Heart right ventricle (tissue), 16 donors: ENCODE results near the gene RAB6B. TPM values are rescaled to one million over a fixed set of nuclear protein-coding genes. Genes with fewer than 3 reads are reported as not detected.

ENCODE experiments used
- ATAC-seq, 8 donors: fragments of 200-7000 bp; cut with Tn5 transposase; one replicate each; pipeline ENCODE4 v1.9.1; 2020; ENCODE audit warnings: mild to moderate bottlenecking in 8 of 8, moderate library complexity in 8 of 8, moderate number of reproducible peaks in 1 of 8
- DNase-seq, 2 donors: peaks; one replicate each; pipeline ENCODE4 v3.0.0-alpha.2; 2020
- H3K27ac ChIP-seq, 10 donors: fragments of 200-600 bp; sonication (generic) in 2 of 10; one replicate each; pipeline versions ENCODE4 v1.5.0 to v1.8.0; 2020 to 2022; ENCODE audit warnings: mild to moderate bottlenecking in 3 of 10
- H3K27me3 ChIP-seq, 7 donors: fragments of 200-600 bp; one replicate each; pipeline ENCODE4 v1.8.0; 2021 to 2022; ENCODE audit warnings: mild to moderate bottlenecking in 2 of 7
- H3K36me3 ChIP-seq, 9 donors: fragments of 200-600 bp; sonication (generic) in 1 of 9; one replicate each; pipeline versions ENCODE4 v1.5.0 to v1.8.0; 2020 to 2022; ENCODE audit warnings: mild to moderate bottlenecking in 2 of 9
- H3K4me1 ChIP-seq, 9 donors: fragments of 200-600 bp; sonication (generic) in 1 of 9; one replicate each; pipeline versions ENCODE4 v1.5.0 to v1.8.0; 2020 to 2022; ENCODE audit warnings: mild to moderate bottlenecking in 4 of 9
- H3K4me3 ChIP-seq, 10 donors: fragments of 200-600 bp; sonication (generic) in 2 of 10; one replicate each; pipeline versions ENCODE4 v1.5.0 to v1.8.0; 2020 to 2022; ENCODE audit warnings: mild to moderate bottlenecking in 7 of 10, moderate library complexity in 2 of 10
- H3K9me3 ChIP-seq, 11 donors: fragments of 200-600 bp in 10 of 11; sonication (generic) in 2 of 11; one replicate each; pipeline versions ENCODE4 v1.5.0 to v1.8.0; 2013 to 2022; ENCODE audit warnings: mild to moderate bottlenecking in 2 of 11, control low read depth in 1 of 11, moderate library complexity in 1 of 11
- CTCF ChIP-seq, 9 donors: fragments of 200-600 bp; sonication (generic) in 2 of 9; IDR thresholded peaks; one replicate each; pipeline versions ENCODE4 v1.5.0 to v1.8.0; 2021 to 2022; ENCODE audit warnings: antibody characterized with exemption in 9 of 9, mild to moderate bottlenecking in 5 of 9, moderate library complexity in 1 of 9
- WGBS, 2 donors: extraction: QIAGEN DNeasy Blood & Tissue Kit; methylation state at CpG; one replicate each; pipeline ENCODE4 v1.1.7; 2013; ENCODE audit warnings: inconsistent platforms in 1 of 2; 5-methylcytosine and 5-hydroxymethylcytosine counted together
- intact Hi-C, 10 donors: fragments of 100-400 bp; cut with DNase I; formaldehyde crosslinking; loops; one replicate each; pipeline versions ENCODE4 v1.11.1 to v1.14.2; 2022
- polyA plus RNA-seq, 2 donors: library from polyadenylated mRNA; stranded (reverse); fragments of 200-250 nt; gene quantifications; one replicate each; pipeline ENCODE4 v1.2.3, GENCODE V29; 2013
- total RNA-seq, 10 donors: library from RNA; stranded (reverse); fragmentation: NEBNext Ultra II Directional in 3 of 10; extraction: Animal tissue kit (Norgen Biotek cat#: 25700) in 3 of 10; gene quantifications; one replicate each; pipeline versions ENCODE4 v1.2.1 to v1.2.4, GENCODE V29; 2021 to 2023
- donor health status: Arrhythmogenic right ventricular cardiomyopathy.
- donor health status: ischemic (EF 13 %, LVEDD 7.1; RV severe dilation, severe dysfunction).
- donor health status: healthy with polysubstance abuse.
- donor health status: DM: no; HTN: yes; CAD: no.
- donor health status: DM: no; HTN: no; CAD: no.
- donor health status: ischemic (EF 25% LVEDD 6.9; RV normal size, moderate dysfunction).
- donor health status: ischemic (EF 25% LVEDD 5.7; RV mildly dilated, moderate dysfunction).
- donor health status: healthy.
- donor health status: DM: yes; HTN: yes; CAD: no.
- donor health status: Ischemic cardiomyopathy.
- donor health status: ischemic (EF 35%, LVEDD 5.7; RV mildly dilated, moderate dysfunction).
- donor health status: nonischemic (EF 11% LVEDD 7.7; RV severe dilation, severe dysfunction).
- donor health status: DM: yes; HTN: yes; CAD: no.
- donor health status: PGD.
- donor health status: ischemic (EF 29% LVEDD 5.4; RV normal size, mild dysfunction).
- donor health status: nonischemic (EF 23%, LVEDD 6.1; RV moderate dilation, normal function).

Gene RAB6B
- total and polyA plus RNA-seq, 12 donors: 7.0 to 73.8 (median 44.2) TPM

DNA sequence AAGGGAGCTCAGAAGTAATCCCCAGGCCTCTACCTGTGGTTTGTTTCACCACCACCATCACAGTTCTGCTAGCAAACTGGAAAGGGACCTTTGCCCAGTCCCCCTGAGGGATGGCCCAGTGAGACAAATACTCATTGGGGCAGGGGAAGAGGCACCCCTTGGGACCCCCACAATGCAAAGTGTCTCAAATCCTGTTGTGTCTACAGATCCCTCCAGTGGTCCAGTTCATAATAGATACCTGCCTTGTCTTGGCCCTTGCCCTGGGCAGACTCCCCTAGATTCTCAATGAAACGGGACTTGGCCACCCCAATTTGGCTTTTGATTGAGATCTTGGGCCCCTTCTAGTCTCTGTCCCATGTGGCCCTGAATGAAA, 43.8 kb upstream of the RAB6B start:
- H3K27me3 ChIP-seq: no peaks in the 10 kb centered on the region
- H3K4me1 ChIP-seq: peaks cover 8 to 28% (median 16%) of the 10 kb centered on the region in 9 donors
- no peak overlapping the region for H3K27ac ChIP-seq
- H3K4me3 ChIP-seq: no peak overlapping the region
- no peak for ATAC-seq
- TF ChIP-seq CTCF (IDR thresholded peaks at IDR 0.05): no peak
- no peaks in the 10 kb centered on the region for H3K36me3 ChIP-seq
- no peak for DNase-seq
- no peaks in the 10 kb centered on the region for H3K9me3 ChIP-seq
- 86 to 96% methylated on average over 1 of the region's 1 CpG for WGBS, 2 donors
- intact Hi-C loops: loop anchor here in 6 of 10 donors (5.0 to 10.0 kb wide), 5 partner anchors 95 to 545 kb away; partner anchors contain the start of genes ANAPC13 (in 1 of the 6) and CEP63 (in 1 of the 6)

GRCh38 chr3:133938770-133939462, 43.2 kb upstream of the RAB6B start:
- DNase-seq: no peak
- Histone ChIP-seq H3K36me3 (no peaks in the 10 kb centered on the region), H3K4me1 (peaks cover 3 to 23% (median 11%) of the 10 kb centered on the region in 9 donors), H3K27me3 (no peaks in the 10 kb centered on the region), H3K27ac (no peak overlapping the region), H3K9me3 (no peaks in the 10 kb centered on the region), H3K4me3 (no peak overlapping the region)
- 81 to 90% methylated on average over 2 of the region's 2 CpGs for WGBS, 2 donors
- ATAC-seq: peak in 4 of 8 donors; percentile 29 to 54 (median 44)
- intact Hi-C loops: loop anchor here in 6 of 10 donors (5.0 to 10.0 kb wide), 5 partner anchors 96 to 546 kb away; partner anchors contain the start of genes ANAPC13 (in 1 of the 6) and CEP63 (in 1 of the 6)
- peak in 7 of 9 donors; percentile 5 to 53 (median 28) for TF ChIP-seq CTCF (IDR thresholded peaks at IDR 0.05)

- Histone ChIP-seq H3K36me3 (no peaks in the 10 kb centered on the region), H3K4me3 (no peak overlapping the region), H3K27ac (no peak overlapping the region), H3K9me3 (no peaks in the 10 kb centered on the region), H3K27me3 (no peaks in the 10 kb centered on the region), H3K4me1 (peaks cover 0 to 17% (median 8%) of the 10 kb centered on the region in 9 donors)
- WGBS, 2 donors: 67 to 68% methylated on average over 10 of the region's 10 CpGs
- intact Hi-C loops: loop anchor here in 6 of 10 donors (5.0 to 10.0 kb wide), 5 partner anchors 97 to 547 kb away; partner anchors contain the start of genes ANAPC13 (in 1 of the 6) and CEP63 (in 1 of the 6)
- no peak for DNase-seq
- no peak for ATAC-seq
- no peak for TF ChIP-seq CTCF (IDR thresholded peaks at IDR 0.05)
These were observed 42.3 kb upstream of the RAB6B start for GRCh38 chr3:133937756-133938601.

- no peak overlapping the region for H3K4me3 ChIP-seq
- no peak overlapping the region for H3K27ac ChIP-seq
- peaks cover 0 to 17% (median 8%) of the 10 kb centered on the region in 9 donors for H3K4me1 ChIP-seq
- H3K9me3 ChIP-seq: no peaks in the 10 kb centered on the region
- no peaks in the 10 kb centered on the region for H3K36me3 ChIP-seq
- WGBS, 2 donors: 90 to 92% methylated on average over 8 of the region's 8 CpGs
- no peak for DNase-seq
- intact Hi-C loops: loop anchor here in 6 of 10 donors (5.0 to 10.0 kb wide), 5 partner anchors 98 to 548 kb away; partner anchors contain the start of genes ANAPC13 (in 1 of the 6) and CEP63 (in 1 of the 6)
- ATAC-seq: no peak
- no peak for TF ChIP-seq CTCF (IDR thresholded peaks at IDR 0.05)
- H3K27me3 ChIP-seq: no peaks in the 10 kb centered on the region
These were observed 41.5 kb upstream of the RAB6B start for GRCh38 chr3:133937061-133937686.
